GM08714 (cell line): ENCODE results near the gene FOXB1.
A peak's percentile ranks its signal among the peaks of the same experiment; 100 is the strongest.

Experiments
- H3K4me3 ChIP-seq: fragments of 200-500 bp; sonication (Bioruptor generic); 2 replicates; pipeline ENCODE4 v1.5.1; 2014; ENCODE audit warnings: mild to moderate bottlenecking, low read length, inconsistent platforms
- ZNF274 ChIP-seq: IDR thresholded peaks from 2 replicates; pipeline ENCODE4 v1.6.1; 2012; ENCODE audit warnings: mild to moderate bottlenecking, low read depth, low read length

The FOXB1 gene

DNA sequence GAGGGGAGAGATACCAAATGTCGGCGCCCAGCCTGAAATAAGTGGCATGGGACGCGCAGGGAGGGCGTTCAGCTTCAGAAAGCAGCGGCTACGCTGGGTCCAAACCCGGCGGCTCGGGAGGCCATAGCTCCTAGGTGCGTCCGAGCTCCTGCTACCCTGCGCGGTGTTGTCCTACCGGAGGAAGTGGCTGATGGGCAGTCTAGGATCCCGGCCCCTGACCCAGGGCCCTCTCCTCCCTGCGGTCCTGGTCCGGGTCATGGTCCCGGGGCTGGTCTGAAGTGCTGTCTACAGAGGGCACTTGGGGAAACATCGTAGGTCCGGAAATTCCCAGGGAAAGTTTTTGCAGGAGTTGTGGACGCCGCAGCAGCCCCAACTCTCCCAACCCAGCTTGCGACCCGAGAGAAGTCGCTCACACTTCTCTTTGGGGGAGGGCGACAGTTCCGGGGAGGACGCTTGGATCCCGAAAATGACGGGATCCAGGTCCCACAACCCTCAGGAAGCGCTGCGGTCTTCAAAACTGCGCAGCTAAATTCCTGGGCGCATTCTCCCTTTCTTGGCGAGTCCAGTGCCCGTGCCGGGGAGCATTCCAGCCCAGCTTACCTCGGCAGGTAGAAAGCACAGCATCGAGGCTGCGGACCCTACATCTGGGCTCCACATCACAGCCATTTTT is 9.1 kb upstream of the FOXB1 start:
- no peak overlapping the region for H3K4me3 ChIP-seq
- no peak for TF ChIP-seq ZNF274

DNA sequence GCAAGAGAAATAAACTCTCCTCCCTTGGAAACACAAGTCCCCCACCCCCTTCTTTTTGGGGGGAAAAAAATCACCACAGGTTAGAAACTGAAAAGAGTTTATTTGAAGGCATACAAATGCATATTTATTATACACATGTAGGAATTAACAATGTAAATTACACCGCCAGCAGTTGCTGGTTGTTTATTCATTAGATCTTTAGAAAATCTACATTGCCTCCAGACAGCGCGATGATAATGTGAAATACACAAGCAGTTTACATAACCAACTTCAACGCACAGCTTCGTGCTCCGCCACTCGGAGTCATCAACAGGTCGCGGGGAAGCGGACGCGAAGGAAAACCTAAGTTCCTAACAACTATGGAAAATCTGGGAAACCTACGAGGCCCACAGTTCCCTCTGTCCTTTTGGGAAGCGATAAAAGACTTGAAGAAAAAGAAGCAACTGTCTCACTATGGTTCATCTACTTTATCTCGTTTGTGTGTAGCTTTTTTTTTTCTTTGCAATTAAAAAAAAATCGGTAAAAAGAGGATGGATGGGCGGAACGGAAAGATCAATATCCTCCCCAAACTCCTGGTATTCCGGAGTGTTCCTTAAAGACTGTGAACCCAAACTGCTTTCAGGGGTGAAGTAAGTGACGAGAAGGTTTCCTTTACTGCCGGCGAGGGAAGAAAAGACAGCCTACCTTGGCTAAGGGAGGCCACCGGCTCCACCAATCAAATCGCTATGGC is 8.4 kb upstream of the FOXB1 start:
- TF ChIP-seq ZNF274, result no peak
- no peak overlapping the region for H3K4me3 ChIP-seq

DNA sequence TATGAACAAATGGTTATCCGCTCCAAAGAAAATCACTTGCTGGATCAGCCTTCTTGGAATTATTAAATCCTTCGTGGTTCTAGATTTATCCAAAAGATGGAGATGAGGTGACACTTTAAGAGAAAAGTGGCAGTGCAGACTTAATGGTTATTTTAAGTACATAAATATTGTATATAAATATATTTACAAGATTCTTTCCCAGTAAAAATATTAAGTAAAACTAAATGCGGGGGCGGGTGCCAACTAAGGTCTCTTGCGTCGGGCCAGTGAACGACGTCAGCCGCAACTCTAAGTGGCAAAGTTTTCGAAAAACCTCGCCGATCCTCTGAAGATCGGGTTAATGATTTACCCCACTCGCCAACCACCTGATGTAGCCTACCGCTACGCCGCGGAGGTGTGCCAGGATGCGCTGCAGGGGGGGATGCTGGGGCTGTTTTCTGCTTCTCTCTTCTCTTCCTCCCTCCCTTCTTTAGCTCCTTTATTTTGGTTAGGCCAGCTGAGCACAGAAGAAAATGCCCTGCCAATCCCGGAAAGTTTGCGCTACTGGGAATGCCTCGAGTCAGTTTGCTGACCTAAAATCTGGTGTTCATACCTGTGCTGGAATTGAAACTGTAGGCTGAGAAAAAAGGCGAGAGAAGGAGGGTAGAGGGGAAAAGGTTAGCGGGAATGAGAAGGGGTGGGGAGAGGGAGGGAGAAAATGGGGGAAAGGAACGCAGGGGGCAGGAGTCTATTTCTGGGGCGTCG is 7.6 kb upstream of the FOXB1 start:
- peak overlapping the region; percentile 17; the same call in 1 of the 2 replicates for H3K4me3 ChIP-seq
- TF ChIP-seq ZNF274, result no peak

DNA sequence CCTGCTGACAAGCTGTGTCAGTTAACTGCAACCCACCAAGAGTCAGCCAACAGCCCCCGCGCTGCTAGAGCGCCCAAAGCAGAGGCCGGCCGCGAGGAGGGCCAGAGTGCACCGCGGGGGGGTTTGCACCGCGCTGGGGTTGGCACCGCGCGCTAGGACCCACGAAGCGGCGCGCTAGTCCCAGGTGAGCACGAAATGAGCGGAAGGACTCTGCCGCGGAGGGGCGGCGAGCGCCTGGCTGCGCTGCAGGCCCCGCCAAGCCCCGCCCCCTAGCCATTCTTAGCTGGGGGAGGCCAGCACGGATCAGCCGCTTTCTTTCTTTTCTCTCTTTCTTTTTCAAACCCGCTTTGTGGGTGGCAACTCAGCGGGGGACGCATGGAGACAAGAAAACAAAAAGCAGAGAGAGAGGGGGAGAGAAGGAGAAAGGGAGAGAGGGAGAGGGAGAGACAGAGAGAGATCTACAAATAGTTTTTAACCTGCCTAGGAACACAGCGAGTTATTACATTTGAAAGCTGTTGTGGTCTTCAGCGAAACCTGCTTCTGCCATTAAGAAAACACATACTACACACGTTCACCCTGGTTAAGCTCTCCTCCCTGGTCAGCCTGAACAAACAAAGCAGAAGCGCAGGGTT is 6.9 kb upstream of the FOXB1 start:
- TF ChIP-seq ZNF274, result no peak
- H3K4me3 ChIP-seq, result peak overlapping the region; percentile 17; the same call in 1 of the 2 replicates

DNA sequence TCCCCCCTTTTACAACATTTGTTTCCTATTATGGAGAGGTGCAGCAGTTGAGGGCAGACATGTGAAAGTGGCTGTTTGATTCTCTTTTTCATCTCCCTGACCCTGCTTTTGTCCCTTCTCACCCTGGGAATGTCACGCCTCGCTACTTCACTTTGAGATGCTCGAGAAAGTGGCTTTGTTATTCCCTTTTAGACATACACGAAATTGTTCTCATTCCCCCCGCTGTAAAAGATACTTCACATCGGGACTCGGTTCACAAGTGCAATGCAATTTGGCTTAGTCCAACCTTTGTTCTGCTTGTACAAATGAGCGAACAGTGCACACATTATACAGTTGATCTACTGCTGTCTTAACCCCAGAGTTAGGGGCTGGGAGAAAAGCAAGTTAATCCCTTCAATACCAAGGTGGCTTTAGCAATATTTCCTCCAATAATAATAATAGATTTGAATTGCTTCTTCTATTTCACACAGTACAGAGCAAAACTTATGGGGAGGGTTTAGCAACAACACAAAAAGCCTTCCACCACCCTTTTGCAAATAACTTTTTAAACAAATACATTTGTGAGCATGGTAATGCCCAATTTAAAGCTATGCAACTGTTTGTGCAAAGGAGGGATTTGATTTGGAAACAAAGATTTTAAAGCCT is 5.7 kb upstream of the FOXB1 start:
- TF ChIP-seq ZNF274, result no peak
- no peak overlapping the region for H3K4me3 ChIP-seq

DNA sequence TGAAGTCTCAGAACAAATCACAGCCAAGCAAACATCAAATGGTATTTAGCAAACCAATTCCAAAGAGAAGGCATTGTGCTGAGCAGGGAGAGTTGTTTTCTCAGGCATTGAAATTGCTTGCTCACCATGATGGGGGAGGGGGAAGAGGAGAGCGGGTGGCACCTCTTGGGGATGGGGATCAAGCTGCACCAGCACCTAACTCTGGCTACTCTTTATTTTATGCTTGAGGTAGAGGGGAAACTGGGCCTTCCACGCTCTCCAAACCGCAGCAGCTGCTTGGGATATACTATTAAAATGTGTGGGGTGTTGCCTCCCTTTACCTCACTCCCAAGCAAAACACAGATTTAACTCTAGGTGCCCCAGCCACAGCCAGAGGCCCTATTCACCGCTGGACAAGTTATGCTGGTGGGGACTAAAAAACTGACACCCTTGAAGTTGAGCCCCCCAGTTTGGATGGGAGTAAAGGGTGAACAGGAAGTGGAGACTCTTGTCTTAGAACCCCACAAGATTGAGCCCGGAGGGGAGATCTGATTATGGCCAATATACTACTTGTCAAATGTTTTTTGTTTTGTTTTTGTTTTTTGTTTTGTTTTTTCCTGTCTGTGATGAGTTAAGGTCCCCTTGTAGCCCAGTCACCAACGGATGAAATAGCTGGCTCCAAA is 5.0 kb upstream of the FOXB1 start:
- H3K4me3 ChIP-seq, result no peak overlapping the region
- TF ChIP-seq ZNF274, result no peak

DNA sequence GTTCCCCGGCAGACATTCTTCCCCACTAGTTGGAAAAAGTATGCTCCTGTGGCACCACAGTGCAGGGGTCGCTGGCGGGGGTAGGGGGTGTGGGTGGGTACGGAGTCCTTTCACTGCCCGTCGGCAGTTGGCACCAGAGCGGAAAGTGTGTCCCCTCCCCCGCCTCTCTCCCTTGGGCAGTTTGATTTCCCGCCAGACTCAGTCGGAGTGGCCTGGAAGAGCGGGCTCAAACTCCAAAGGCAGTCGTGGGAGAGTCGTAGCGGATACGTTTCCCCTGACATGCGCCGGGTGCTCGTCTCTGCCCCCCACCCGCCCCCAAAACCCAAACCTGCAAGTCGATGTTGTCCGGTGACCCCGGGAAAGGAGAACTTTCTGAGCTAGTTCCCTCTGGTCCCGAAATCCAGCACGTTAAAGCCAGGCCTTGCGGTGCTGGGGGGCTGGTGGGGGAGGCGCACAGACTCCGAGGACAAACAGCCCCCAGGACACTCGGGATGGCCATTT is 4.4 kb upstream of the FOXB1 start:
- H3K4me3 ChIP-seq, result no peak overlapping the region
- TF ChIP-seq ZNF274, result no peak

DNA sequence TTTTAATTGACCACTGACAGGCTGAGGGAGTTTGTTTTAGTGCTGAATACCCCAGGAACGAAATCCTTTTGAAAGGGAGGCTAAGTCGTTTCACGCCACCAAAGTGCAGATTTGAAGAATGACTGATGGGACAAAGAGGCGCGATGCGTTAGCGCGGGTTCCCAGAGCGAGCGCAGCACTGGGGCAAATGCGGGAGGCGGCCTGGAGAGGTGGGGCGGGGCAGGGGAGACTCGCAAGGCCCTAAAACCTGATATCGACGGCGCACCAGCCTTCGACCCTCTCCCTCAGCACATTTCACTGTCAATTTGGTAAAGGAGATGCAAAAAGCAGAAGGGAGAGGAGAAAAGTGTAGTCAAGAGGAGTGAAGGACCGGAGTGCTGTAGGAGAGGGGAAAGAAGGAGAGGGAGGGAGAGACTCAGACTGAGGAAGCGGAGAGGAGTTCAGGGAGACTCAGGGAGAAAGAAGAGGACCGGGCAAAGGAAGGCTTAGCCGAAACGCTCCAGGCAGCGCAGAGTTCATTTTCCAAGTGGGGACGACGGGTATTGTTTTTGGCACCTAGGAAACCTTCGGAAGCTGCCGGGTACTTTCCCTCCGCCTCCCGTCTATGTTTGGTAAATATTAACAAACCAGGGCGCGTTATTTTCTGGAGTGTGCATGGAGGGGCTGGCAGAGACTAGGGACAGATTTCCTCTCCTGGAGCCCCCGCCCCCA is 3.8 kb upstream of the FOXB1 start:
- H3K4me3 ChIP-seq, result no peak overlapping the region
- TF ChIP-seq ZNF274, result no peak

DNA sequence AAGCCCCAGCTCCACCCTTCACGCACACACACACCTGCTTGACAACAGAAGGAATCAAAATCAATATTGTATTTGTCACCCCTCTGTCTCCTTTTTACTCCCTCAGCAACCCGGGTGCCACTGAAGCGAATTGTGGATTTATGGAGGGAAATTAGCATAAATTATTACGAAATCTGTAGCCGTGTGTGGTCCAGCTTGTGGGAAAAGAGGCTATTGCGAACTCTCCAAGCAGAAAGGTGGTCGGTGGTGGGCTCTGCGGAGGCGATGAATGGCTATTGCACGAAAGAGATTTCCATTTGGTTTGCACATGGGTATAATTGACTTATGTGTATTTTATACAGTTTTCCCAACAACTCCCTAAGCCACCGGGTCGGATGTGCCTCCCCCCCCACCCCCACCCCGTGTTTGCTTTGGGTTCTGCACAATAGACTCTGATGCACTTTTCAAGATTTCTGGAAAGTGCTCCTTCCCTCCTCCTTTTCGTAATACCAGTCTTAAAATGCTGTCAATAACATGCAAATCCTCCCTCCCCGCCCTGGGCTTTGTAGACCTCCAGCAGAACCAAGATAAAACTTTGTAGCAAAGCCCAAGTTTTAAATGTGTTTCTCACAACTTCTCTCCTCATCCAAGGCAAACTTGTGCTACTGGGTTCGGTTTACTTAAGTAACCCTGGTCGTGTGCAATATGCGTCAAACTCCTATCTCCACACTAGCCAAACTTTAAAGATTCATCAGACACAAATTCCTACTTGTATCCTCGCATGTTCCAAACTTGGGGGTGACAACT is 3.1 kb upstream of the FOXB1 start:
- H3K4me3 ChIP-seq, result no peak overlapping the region
- TF ChIP-seq ZNF274, result no peak

DNA sequence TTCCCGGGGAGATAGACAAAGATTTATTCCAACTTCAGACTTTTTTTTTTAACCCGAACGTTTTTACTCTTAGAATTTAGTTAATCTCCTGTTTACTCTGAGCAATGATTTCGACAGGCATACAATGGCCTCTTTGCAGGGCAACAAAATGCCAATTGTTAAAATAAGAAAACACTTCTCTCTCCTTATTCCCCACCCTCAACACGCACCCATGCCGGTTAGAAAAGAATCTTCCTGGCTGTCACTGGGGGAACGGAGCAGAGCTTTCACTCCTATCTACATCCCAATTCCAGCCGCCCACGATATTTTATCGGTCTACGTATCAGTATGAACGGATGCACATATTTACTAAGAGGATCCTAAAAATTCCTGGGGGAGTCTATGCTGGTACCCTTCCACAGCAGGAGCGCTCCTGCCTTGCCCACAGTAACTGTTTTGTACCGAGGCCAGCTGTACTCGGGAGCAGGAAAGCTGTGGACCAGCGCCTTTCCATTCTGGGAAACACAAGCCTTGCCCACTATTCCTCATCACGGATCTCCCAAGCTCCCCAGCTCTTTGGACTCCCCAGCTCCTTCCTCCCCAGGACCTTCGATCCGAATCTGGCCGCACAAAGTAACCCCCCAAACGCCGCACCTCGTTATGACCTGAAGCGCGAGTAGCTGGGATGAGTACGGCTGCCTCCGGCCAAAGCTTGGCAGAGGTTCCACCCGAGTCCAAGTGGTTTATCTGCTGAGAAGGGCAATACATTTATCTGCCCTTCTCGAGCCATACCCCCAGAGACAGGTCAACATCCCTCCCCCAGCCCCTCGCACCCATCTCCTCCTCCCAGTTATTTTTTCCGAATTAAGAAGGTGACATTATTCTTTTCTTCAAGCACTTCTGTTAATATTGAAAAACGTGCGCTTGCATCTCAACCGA is 2.2 kb upstream of the FOXB1 start:
- TF ChIP-seq ZNF274, result no peak
- H3K4me3 ChIP-seq, result no peak overlapping the region
